Measurements from ENCODE around the gene ZC3HAV1.
"Not testable (repeated sequence)": the region's sequence is repeated elsewhere in the genome, so short reads cannot be mapped to it uniquely, and the experiment has no call there.

Gene ZC3HAV1

GRCh38 chr7:139109188-139109982 is at the start of gene ZC3HAV1:
ZC3HAV1 (minus strand) TSS chr7:139109720; CDS start chr7:139109331, 389 bp downstream.
- ATAC-seq: peak; percentile 80

- ATAC-seq: peak in 1 of 2 donors; percentile 62
Observed at GRCh38 chr7:139153832-139154231, 44.3 kb upstream of the ZC3HAV1 start.

DNA sequence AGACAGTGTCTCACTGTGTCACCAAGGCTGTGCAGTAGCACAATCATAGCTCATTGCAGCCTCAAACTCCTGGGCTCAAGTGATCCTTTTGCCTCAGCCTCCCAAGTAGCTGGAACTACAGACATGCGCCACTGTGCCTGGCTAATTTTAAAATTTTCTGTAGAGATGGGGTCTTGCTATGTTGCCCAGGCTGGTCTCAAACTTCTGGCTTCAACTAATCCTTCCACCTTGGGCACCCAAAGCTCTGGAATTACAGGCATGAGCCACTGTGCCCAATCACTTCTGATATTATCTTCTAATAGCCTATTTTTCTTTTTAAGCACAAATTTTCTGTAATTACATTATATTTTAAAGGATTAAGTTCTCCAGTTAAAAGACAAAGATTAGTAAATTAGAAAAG is 42.6 kb upstream of the ZC3HAV1 start:
- ATAC-seq: no peak

- no peak for ATAC-seq
Observed at GRCh38 chr7:139139150-139139549, 29.6 kb upstream of the ZC3HAV1 start.

- peak; percentile 100 for ATAC-seq
Observed at GRCh38 chr7:139133335-139134139, 24.0 kb upstream of the ZC3HAV1 start.

DNA sequence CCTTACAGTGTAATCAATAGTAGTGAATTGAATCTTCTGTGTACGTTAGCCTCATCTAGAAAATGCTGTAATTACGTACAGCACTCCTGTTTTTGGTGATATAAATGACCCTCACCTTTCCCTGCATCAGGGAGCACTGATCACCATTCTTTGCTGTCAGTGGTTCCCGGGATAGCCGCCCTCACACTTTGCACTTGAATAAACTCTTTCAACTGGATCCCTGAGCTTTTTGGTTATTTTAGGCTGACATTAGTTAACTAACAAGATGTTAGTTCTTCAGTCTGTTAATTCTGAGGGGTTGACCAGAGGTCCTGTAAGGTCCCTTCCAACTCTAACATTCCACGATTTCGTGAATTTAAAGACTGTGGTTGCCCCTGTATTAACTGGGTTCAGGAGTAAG is 23.4 kb upstream of the ZC3HAV1 start:
- no peak for ATAC-seq

GRCh38 chr7:139131601-139132041 is 22.1 kb upstream of the ZC3HAV1 start:
- no peak for ATAC-seq

GRCh38 chr7:139129814-139130213 is 20.3 kb upstream of the ZC3HAV1 start:
- ATAC-seq: not testable (repeated sequence)

DNA sequence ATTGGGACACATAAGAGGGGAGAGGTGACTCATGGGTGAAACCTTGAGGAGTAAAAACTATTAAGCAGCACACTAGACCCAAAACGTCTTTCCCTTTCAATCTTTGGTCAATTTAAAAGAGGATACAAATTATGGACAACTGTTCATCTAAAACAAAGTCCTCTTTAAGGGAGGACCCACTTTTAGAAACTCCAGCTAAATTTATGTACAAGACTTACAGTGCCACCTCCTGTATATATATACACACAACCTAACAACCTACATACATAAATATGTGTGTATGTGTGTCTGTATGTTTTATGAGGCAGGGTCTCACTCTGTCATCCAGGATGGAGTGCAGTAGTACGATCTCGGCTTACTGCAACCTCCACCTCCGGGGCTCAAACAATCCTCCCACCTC is 18.1 kb upstream of the ZC3HAV1 start:
- ATAC-seq: no peak

- no peak for ATAC-seq
Observed at GRCh38 chr7:139125657-139126056, 16.1 kb upstream of the ZC3HAV1 start.

DNA sequence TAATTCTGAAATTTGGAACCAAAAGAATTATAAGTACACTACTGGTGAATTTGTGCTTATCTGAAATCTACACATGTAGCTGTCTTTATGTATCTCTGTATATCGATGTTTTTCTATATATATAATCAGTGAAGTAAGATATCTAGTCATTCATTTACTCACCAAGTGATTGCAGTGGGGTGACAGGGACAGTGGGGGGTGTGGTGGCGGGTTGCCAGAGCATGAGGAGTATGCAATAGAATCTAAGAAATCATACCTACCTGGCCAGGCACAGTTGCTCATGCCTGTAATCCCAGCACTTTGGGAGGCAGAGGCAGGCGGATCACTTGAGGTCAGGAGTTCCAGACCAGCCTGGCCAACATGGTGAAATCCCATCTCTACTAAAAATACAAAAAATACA is 15.5 kb upstream of the ZC3HAV1 start:
- ATAC-seq: peak in 1 of 2 donors; percentile 34

GRCh38 chr7:139124084-139124914 is 14.8 kb upstream of the ZC3HAV1 start:
- peak; percentile 79 to 87 for ATAC-seq

DNA sequence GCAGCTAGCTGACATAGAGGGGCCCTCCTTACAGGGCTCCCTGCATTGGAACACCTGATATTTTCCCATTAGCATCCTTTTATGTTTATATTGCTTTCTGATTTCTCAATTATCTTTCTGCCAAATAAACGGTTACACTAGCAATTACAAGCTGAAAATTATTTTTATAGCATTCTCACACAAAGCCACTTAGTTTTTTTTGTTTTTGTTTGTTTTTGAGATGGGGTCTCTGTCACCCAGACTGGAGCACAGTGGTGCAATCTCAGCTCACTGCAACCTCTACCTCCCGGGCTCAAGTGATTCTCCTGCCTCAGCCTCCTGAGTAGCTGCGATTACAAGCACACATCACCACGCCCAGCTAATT is 9.9 kb upstream of the ZC3HAV1 start:
- ATAC-seq: no peak

GRCh38 chr7:139118805-139119485 is 9.4 kb upstream of the ZC3HAV1 start:
- peak; percentile 70 to 73 for ATAC-seq

DNA sequence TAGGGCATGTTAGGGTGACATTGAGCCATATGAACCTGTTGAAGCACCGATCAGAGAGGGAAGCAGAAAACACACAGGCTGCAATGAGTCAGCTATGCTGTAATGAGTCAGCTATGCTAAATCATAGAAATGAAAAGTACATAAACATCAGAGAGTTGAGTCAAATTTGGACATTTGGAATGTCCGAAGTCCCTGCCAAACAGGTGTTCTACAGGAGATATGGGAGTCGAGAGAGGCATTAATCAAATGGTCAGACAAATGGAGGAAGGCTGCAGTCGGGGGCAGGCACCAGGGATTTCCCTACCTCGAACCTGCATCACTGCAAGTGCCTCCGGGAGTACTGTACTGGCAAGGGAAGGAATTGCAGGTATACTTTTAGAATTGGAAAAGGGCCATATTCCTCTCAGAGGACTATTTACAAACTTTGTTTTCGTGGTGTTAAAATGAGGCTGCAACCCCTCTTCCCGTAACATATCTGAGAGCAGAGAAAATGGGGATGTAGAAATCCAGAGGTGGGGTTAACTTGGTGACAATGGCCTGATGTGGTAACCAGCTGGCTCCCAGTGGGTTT is 8.8 kb upstream of the ZC3HAV1 start:
- peak; percentile 90 to 91 for ATAC-seq

GRCh38 chr7:139117599-139118233 is 8.2 kb upstream of the ZC3HAV1 start:
- no peak for ATAC-seq

DNA sequence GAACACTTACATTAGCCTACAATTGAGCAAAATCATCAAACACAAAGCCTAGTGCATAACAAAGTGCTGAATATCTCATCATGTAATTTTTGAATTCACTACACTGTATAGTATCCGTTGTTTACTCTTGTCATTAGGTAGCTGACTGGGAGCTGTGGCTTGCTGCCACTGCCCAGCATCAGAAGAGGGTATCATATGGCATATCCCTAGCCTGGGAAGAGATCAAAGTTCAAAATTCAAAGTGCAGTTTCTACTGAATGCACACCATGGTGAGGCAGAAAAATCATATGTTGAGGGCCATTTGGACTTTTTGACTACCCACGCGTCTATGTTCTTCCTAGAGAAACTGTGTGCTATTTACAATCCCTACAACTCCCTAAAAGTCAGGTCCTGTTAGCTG is 7.5 kb upstream of the ZC3HAV1 start:
- ATAC-seq: no peak

DNA sequence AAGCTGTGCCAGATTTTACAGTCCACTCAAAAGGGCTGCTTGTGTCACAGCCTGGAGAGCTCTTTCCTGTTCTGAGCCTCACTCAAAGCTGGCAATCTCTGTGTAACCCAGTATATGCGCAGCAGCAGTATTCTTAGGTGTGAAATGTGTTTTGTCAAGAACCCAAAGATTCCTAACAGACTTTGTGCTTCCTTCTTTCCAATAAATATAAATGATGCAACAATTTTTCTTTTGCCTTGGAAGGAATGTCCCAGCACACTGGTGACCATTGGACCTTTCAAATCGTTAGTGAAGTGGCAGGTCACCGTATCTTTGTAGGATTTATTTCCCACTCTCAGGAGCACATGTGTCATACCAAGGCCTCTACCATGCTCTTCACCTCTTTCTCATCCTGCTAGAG is 5.6 kb upstream of the ZC3HAV1 start:
- ATAC-seq: no peak

DNA sequence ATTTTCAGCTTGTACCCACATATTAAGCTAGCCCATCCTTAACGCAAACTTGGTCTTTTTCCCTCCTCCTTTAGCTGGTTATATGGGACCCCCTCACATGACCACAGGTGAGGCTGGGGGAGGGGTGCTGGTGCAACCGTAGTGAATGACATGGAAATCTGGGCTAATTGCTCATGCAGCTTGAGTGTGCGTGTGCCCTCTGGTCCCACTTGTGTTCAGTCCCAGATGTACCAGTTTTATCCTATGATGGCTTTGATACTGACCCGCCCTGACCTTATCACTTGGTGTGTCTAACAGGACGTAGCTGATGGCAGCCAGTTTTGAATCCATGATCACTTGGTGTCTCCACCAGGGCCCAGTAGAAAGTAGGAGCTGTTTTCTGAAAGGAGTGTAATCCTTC is 5.1 kb upstream of the ZC3HAV1 start:
- no peak for ATAC-seq

- no peak for ATAC-seq
Observed at GRCh38 chr7:139114018-139114417, 4.5 kb upstream of the ZC3HAV1 start.

GRCh38 chr7:139112741-139113250 is 3.3 kb upstream of the ZC3HAV1 start:
- ATAC-seq: no peak
